Thyroid gland (tissue), 4 donors: ENCODE data around the gene MIA2.
"Not testable (repeated sequence)": the region's sequence is repeated elsewhere in the genome, so short reads cannot be mapped to it uniquely, and the experiment has no call there.

Experiments
- CTCF ChIP-seq, 6 experiments: fragments of 200-600 bp in 3 of 6; fragments of 450-650 bp in 3 of 6; sonication (generic) in 3 of 6; IDR thresholded peaks; one replicate each; pipeline ENCODE4 v1.5.1; 2016 to 2019; ENCODE audit warnings: antibody characterized with exemption in 6 of 6, mild to moderate bottlenecking in 2 of 6, inconsistent platforms in 1 of 6, moderate library complexity in 1 of 6
- POLR2A ChIP-seq, 2 donors: fragments of 450-650 bp; IDR thresholded peaks; one replicate each; pipeline ENCODE4 v1.6.1; 2017; ENCODE audit warnings: antibody characterized with exemption in 2 of 2, mild to moderate bottlenecking in 2 of 2, moderate library complexity in 1 of 2

DNA sequence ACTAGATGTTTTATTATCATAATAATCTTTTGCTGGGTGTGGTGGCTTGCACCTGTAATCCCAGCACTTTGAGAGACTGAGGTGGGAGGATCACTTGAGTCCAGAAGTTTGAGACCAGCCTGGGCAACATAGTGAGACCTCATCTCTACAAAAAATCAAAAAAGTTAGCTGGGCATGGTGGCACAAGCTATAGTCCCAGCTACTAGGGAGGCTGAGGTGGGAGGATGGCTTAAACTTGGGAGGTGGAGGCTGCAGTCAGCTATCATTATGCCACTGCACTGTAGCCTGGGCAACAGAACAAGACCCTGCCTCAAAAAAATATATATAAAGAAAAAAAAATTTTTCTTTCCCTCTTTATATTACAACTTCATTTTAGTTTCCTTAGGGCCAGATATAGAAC lies 1.8 kb downstream of the MIA2 start:
- TF ChIP-seq POLR2A, CTCF (IDR thresholded peaks at IDR 0.05): not testable (repeated sequence)
